Neural cell (in vitro differentiated cells): Measurements from ENCODE around the gene HBD. TPM values are rescaled to one million over a fixed set of nuclear protein-coding genes. Genes with fewer than 3 reads are reported as not detected.

Experiments
- H2AFZ ChIP-seq: fragments of 200-600, 300-800 bp; sonication (generic), shearing (Covaris generic); 2 replicates; pipeline ENCODE4 v1.6.0; 2014; ENCODE audit warnings: low read depth, mild to moderate bottlenecking, antibody characterized with exemption, low read length, moderate library complexity
- H3F3A ChIP-seq: fragments of 200-600 bp; shearing (Covaris generic); 2 replicates; pipeline ENCODE4 v1.6.1; 2016; ENCODE audit warnings: mild to moderate bottlenecking, moderate library complexity, mixed read lengths, antibody characterized with exemption, low read length; ENCODE audit not compliant: insufficient read depth, poor library complexity, severe bottlenecking
- H3K27ac ChIP-seq: fragments of 200-600, 300-800 bp; sonication (generic), shearing (Covaris generic); 2 replicates; pipeline ENCODE4 v1.5.1; 2014; ENCODE audit warnings: mild to moderate bottlenecking, low read length, moderate library complexity
- H3K27me3 ChIP-seq: fragments of 300-800, 200-600 bp; sonication (generic), shearing (Covaris generic); 2 replicates; pipeline ENCODE4 v1.6.0; 2014; ENCODE audit warnings: mild to moderate bottlenecking, low read depth, low read length, moderate library complexity; ENCODE audit not compliant: insufficient read depth
- H3K36me3 ChIP-seq: fragments of 300-800, 200-600 bp; sonication (generic), shearing (Covaris generic); 2 replicates; pipeline ENCODE4 v1.5.1; 2014; ENCODE audit warnings: mild to moderate bottlenecking, antibody characterized with exemption, low read length, moderate library complexity; ENCODE audit not compliant: insufficient read depth
- H3K4me2 ChIP-seq: fragments of 300-800, 200-600 bp; sonication (generic), shearing (Covaris generic); 2 replicates; pipeline ENCODE4 v1.6.0; 2014; ENCODE audit warnings: mild to moderate bottlenecking, low read length
- H3K4me3 ChIP-seq: fragments of 300-800, 200-600 bp; sonication (generic), shearing (Covaris generic); 2 replicates; pipeline ENCODE4 v1.5.1; 2014; ENCODE audit warnings: mild to moderate bottlenecking, low read length, moderate library complexity
- H3K79me2 ChIP-seq: fragments of 200-600 bp; shearing (Covaris generic); replicated peaks from 2 replicates; pipeline ENCODE4 v1.6.0; 2014; ENCODE audit warnings: mild to moderate bottlenecking, low read length, moderate library complexity; ENCODE audit not compliant: insufficient read depth
- H3K9ac ChIP-seq: fragments of 300-800, 200-600 bp; sonication (generic), shearing (Covaris generic); 2 replicates; pipeline ENCODE4 v1.6.1; 2016; ENCODE audit warnings: mild to moderate bottlenecking, low read length, mixed read lengths
- H3K9me2 ChIP-seq: fragments of 200-600 bp; shearing (Covaris generic); 2 replicates; pipeline ENCODE4 v1.6.1; 2016; ENCODE audit warnings: mild to moderate bottlenecking, low read length, mixed read lengths; ENCODE audit not compliant: insufficient read depth
- H3K9me3 ChIP-seq: fragments of 200-600, 300-800 bp; sonication (generic), shearing (Covaris generic); 2 replicates; pipeline ENCODE4 v1.6.1; 2016; ENCODE audit warnings: mild to moderate bottlenecking, mixed run types, low read length, moderate library complexity, mixed read lengths
- H4K20me1 ChIP-seq: fragments of 200-600 bp; shearing (Covaris generic); 2 replicates; pipeline ENCODE4 v1.6.1; 2016; ENCODE audit warnings: mild to moderate bottlenecking, mixed run types; ENCODE audit not compliant: insufficient read depth
- EP300 ChIP-seq: fragments of 450-650 bp; conservative IDR thresholded peaks from 2 replicates; pipeline ENCODE4 v1.6.1; 2014; ENCODE audit warnings: antibody characterized with exemption, mild to moderate bottlenecking, moderate library complexity; ENCODE audit not compliant: poor library complexity, severe bottlenecking
- EZH2 ChIP-seq: fragments of 200-600, 300-800 bp; shearing (Covaris generic), sonication (generic); IDR thresholded peaks from 2 replicates; pipeline ENCODE4 v1.6.1; 2014; ENCODE audit warnings: antibody characterized with exemption, low read length, borderline replicate concordance, mild to moderate bottlenecking; ENCODE audit not compliant: insufficient read depth, poor library complexity, severe bottlenecking
- MXI1 ChIP-seq: fragments of 450-650 bp; conservative IDR thresholded peaks from 2 replicates; pipeline ENCODE4 v1.6.1; 2014; ENCODE audit warnings: antibody characterized with exemption, mild to moderate bottlenecking; ENCODE audit not compliant: poor library complexity, severe bottlenecking
- POLR2AphosphoS5 ChIP-seq: IDR thresholded peaks from 2 replicates; pipeline ENCODE4 v1.6.1; 2012
- RAD21 ChIP-seq: fragments of 450-650 bp; conservative IDR thresholded peaks from 2 replicates; pipeline ENCODE4 v1.6.1; 2014; ENCODE audit warnings: antibody characterized with exemption, mild to moderate bottlenecking, moderate library complexity
- SMC3 ChIP-seq: fragments of 450-650 bp; conservative IDR thresholded peaks from 2 replicates; pipeline ENCODE4 v1.6.1; 2014; ENCODE audit warnings: antibody characterized with exemption, mild to moderate bottlenecking, moderate library complexity; ENCODE audit not compliant: poor library complexity
- TAF1 ChIP-seq: IDR thresholded peaks from 2 replicates; pipeline ENCODE4 v1.6.1; 2012; ENCODE audit warnings: low read depth
- polyA plus RNA-seq: library from polyadenylated mRNA; depleted of rRNA; stranded (reverse); fragments of >200 nt; gene quantifications from 2 replicates; pipeline ENCODE4 v1.2.3, GENCODE V29; 2014
- TF ChIP-seq, protein P1 (sequence below): fragments of 450-650 bp; IDR thresholded peaks from 2 replicates; pipeline ENCODE4 v1.5.1; 2014; ENCODE audit warnings: antibody characterized with exemption, mild to moderate bottlenecking, moderate library complexity; ENCODE audit not compliant: poor library complexity, severe bottlenecking
- TF ChIP-seq, protein P2 (sequence below): IDR thresholded peaks from 2 replicates; pipeline ENCODE4 v1.6.1; 2012; ENCODE audit warnings: borderline replicate concordance

The HBD gene
- polyA plus RNA-seq, 1 donor from 2014 or later = not detected

GRCh38 chr11:5224538-5225479 lies 9.5 kb downstream of the HBD start:
- Histone ChIP-seq H2AFZ (no peak overlapping the region), H3K9me3 (no peaks in the 10 kb centered on the region), H3K79me2 (no peaks in the 10 kb centered on the region), H3K27me3 (no peaks in the 10 kb centered on the region), H3K27ac (no peak overlapping the region), H3K4me3 (no peak overlapping the region), H3K4me2 (no peak overlapping the region), H3K9ac (no peak overlapping the region), H3F3A (no peaks in the 10 kb centered on the region), H4K20me1 (no peaks in the 10 kb centered on the region), H3K36me3 (no peaks in the 10 kb centered on the region), H3K9me2 (no peaks in the 10 kb centered on the region)
- TF ChIP-seq SMC3 = no peak
- TF ChIP-seq, protein P1, sequence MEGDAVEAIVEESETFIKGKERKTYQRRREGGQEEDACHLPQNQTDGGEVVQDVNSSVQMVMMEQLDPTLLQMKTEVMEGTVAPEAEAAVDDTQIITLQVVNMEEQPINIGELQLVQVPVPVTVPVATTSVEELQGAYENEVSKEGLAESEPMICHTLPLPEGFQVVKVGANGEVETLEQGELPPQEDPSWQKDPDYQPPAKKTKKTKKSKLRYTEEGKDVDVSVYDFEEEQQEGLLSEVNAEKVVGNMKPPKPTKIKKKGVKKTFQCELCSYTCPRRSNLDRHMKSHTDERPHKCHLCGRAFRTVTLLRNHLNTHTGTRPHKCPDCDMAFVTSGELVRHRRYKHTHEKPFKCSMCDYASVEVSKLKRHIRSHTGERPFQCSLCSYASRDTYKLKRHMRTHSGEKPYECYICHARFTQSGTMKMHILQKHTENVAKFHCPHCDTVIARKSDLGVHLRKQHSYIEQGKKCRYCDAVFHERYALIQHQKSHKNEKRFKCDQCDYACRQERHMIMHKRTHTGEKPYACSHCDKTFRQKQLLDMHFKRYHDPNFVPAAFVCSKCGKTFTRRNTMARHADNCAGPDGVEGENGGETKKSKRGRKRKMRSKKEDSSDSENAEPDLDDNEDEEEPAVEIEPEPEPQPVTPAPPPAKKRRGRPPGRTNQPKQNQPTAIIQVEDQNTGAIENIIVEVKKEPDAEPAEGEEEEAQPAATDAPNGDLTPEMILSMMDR = no peak

- no peaks in the 10 kb centered on the region for H3K36me3 ChIP-seq
- no peak overlapping the region for H3K9ac ChIP-seq
- no peaks in the 10 kb centered on the region for H3K79me2 ChIP-seq
- no peak overlapping the region for H2AFZ ChIP-seq
- H3K4me3 ChIP-seq = no peak overlapping the region
- no peak overlapping the region for H3K4me2 ChIP-seq
- no peaks in the 10 kb centered on the region for H4K20me1 ChIP-seq
- no peaks in the 10 kb centered on the region for H3K9me2 ChIP-seq
- no peaks in the 10 kb centered on the region for H3F3A ChIP-seq
- H3K27ac ChIP-seq = no peak overlapping the region
- H3K27me3 ChIP-seq = no peaks in the 10 kb centered on the region
- TF ChIP-seq SMC3 = no peak
- TF ChIP-seq RAD21 = no peak
- TF ChIP-seq EP300 = no peak
- no peak for TF ChIP-seq MXI1
- TF ChIP-seq, protein P2, sequence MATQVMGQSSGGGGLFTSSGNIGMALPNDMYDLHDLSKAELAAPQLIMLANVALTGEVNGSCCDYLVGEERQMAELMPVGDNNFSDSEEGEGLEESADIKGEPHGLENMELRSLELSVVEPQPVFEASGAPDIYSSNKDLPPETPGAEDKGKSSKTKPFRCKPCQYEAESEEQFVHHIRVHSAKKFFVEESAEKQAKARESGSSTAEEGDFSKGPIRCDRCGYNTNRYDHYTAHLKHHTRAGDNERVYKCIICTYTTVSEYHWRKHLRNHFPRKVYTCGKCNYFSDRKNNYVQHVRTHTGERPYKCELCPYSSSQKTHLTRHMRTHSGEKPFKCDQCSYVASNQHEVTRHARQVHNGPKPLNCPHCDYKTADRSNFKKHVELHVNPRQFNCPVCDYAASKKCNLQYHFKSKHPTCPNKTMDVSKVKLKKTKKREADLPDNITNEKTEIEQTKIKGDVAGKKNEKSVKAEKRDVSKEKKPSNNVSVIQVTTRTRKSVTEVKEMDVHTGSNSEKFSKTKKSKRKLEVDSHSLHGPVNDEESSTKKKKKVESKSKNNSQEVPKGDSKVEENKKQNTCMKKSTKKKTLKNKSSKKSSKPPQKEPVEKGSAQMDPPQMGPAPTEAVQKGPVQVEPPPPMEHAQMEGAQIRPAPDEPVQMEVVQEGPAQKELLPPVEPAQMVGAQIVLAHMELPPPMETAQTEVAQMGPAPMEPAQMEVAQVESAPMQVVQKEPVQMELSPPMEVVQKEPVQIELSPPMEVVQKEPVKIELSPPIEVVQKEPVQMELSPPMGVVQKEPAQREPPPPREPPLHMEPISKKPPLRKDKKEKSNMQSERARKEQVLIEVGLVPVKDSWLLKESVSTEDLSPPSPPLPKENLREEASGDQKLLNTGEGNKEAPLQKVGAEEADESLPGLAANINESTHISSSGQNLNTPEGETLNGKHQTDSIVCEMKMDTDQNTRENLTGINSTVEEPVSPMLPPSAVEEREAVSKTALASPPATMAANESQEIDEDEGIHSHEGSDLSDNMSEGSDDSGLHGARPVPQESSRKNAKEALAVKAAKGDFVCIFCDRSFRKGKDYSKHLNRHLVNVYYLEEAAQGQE = no peak
- TF ChIP-seq TAF1 = no peak
- TF ChIP-seq, protein P1 = no peak
- TF ChIP-seq EZH2 = no peak
- TF ChIP-seq POLR2AphosphoS5 = no peak
- H3K9me3 ChIP-seq = no peaks in the 10 kb centered on the region
Measured at GRCh38 chr11:5223686-5224085, 10.6 kb downstream of the HBD start.
